Vagina (tissue), 2 donors: ENCODE measurements around the gene P2RX5. TPM values are rescaled to one million over a fixed set of nuclear protein-coding genes. Genes with fewer than 3 reads are reported as not detected.

Experiments
- DNase-seq, 2 donors: peaks; one replicate each; pipeline ENCODE4 v3.0.0-alpha.2; 2017; ENCODE audit errors: extremely low spot score in 2 of 2
- H3K27ac ChIP-seq: fragments of 200-600 bp; sonication (generic); one replicate; pipeline ENCODE4 v1.5.1; 2019
- H3K27me3 ChIP-seq: fragments of 200-600 bp; sonication (generic); one replicate; pipeline ENCODE4 v1.5.1; 2019
- H3K36me3 ChIP-seq, 2 donors: fragments of 200-600 bp; sonication (generic); one replicate each; pipeline ENCODE4 v1.5.1; 2017 to 2019
- H3K4me1 ChIP-seq: fragments of 200-600 bp; sonication (generic); one replicate; pipeline ENCODE4 v1.5.1; 2019
- H3K4me3 ChIP-seq, 2 donors: fragments of 200-600 bp; sonication (generic); 1 replicate in 1 of 2; 2 replicates in 1 of 2; pipeline ENCODE4 v1.5.1; 2016 to 2019
- H3K9me3 ChIP-seq: fragments of 200-600 bp; sonication (generic); one replicate; pipeline ENCODE4 v1.5.1; 2019
- CTCF ChIP-seq, 3 experiments: fragments of 450-650 bp in 2 of 3; fragments of 200-600 bp in 1 of 3; sonication (generic) in 1 of 3; IDR thresholded peaks; one replicate each; pipeline ENCODE4 v1.5.1; 2017 to 2019; ENCODE audit warnings: antibody characterized with exemption in 3 of 3, mild to moderate bottlenecking in 2 of 3, moderate library complexity in 2 of 3
- POLR2A ChIP-seq, 2 donors: fragments of 450-650 bp; IDR thresholded peaks; one replicate each; pipeline ENCODE4 v1.6.1; 2017; ENCODE audit warnings: antibody characterized with exemption in 2 of 2, mild to moderate bottlenecking in 2 of 2, moderate library complexity in 2 of 2
- POLR2AphosphoS5 ChIP-seq, 2 donors: sonication (generic); formaldehyde crosslinking; IDR thresholded peaks; one replicate each; pipeline ENCODE4 v1.9.0; 2017; ENCODE audit warnings: antibody characterized with exemption in 2 of 2, mild to moderate bottlenecking in 2 of 2, low read depth in 1 of 2; ENCODE audit not compliant: insufficient read depth in 1 of 2
- intact Hi-C: fragments of 100-400 bp; cut with DNase I; formaldehyde crosslinking; loops from one replicate; pipeline ENCODE4 v1.15.1; 2023
- total RNA-seq: library from RNA; depleted of rRNA; stranded (reverse); fragments of >200 nt; gene quantifications from one replicate; pipeline ENCODE4 v1.2.3, GENCODE V29; 2016

Gene P2RX5
- total RNA-seq, 1 donor from 2014 or later: 1.7 TPM

GRCh38 chr17:3632287-3632686 lies 63.7 kb downstream of the P2RX5 start:
- Histone ChIP-seq H3K27ac (no peak overlapping the region), H3K4me3 (no peak overlapping the region), H3K27me3 (no peaks in the 10 kb centered on the region), H3K9me3 (no peaks in the 10 kb centered on the region), H3K4me1 (peaks cover 41% of the 10 kb centered on the region), H3K36me3 (peaks cover 0 to 31% of the 10 kb centered on the region in 2 donors)
- intact Hi-C loops: no loop called here
- TF ChIP-seq POLR2AphosphoS5 (IDR thresholded peaks at IDR 0.05; ENCODE audit: insufficient read depth in 1 of 2, low read depth in 1 of 2): no peak
- no peak for TF ChIP-seq CTCF (IDR thresholded peaks at IDR 0.05)
- TF ChIP-seq POLR2A (IDR thresholded peaks at IDR 0.05): no peak
- no peak for DNase-seq

GRCh38 chr17:3630781-3631180 lies 65.2 kb downstream of the P2RX5 start:
- Histone ChIP-seq H3K9me3 (no peaks in the 10 kb centered on the region), H3K4me1 (peaks cover 36% of the 10 kb centered on the region), H3K36me3 (peaks cover 0 to 33% of the 10 kb centered on the region in 2 donors), H3K27ac (no peak overlapping the region), H3K27me3 (no peaks in the 10 kb centered on the region), H3K4me3 (no peak overlapping the region)
- TF ChIP-seq CTCF (IDR thresholded peaks at IDR 0.05): no peak
- no peak for TF ChIP-seq POLR2AphosphoS5 (IDR thresholded peaks at IDR 0.05; ENCODE audit: insufficient read depth in 1 of 2, low read depth in 1 of 2)
- TF ChIP-seq POLR2A (IDR thresholded peaks at IDR 0.05): no peak
- intact Hi-C loops: no loop called here
- DNase-seq: no peak

DNA sequence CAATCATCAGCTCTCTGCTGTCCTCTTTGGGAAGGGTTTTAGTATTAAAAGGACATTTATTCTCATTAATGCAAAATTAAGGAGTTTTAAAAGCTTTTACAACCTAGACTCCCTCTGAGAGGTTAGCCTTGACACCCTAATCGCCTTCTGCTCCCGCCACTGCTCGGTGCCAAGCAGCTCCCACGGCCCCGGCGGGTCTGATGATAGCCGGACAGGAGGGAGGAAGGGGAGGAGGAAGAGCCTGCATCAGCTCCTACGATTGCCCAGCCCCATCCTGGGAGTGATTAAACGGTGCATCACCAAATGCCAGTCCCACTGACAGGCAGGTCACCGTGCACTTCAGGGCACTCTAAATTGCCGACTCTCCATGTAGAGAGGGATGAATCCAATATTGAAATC lies 68.2 kb downstream of the P2RX5 start:
- H3K27ac ChIP-seq: peak overlapping the region; percentile 54
- H3K27me3 ChIP-seq: no peaks in the 10 kb centered on the region
- intact Hi-C loops: no loop called here
- no peak overlapping the region for H3K4me3 ChIP-seq
- DNase-seq: no peak
- H3K36me3 ChIP-seq: peaks cover 0 to 60% of the 10 kb centered on the region in 2 donors
- peaks cover 15% of the 10 kb centered on the region for H3K4me1 ChIP-seq
- no peak for TF ChIP-seq POLR2AphosphoS5 (IDR thresholded peaks at IDR 0.05; ENCODE audit: insufficient read depth in 1 of 2, low read depth in 1 of 2)
- TF ChIP-seq POLR2A (IDR thresholded peaks at IDR 0.05): no peak
- TF ChIP-seq CTCF (IDR thresholded peaks at IDR 0.05): no peak
- H3K9me3 ChIP-seq: no peaks in the 10 kb centered on the region

GRCh38 chr17:3626831-3627768 lies 68.9 kb downstream of the P2RX5 start:
- H3K27me3 ChIP-seq: no peaks in the 10 kb centered on the region
- no peak overlapping the region for H3K4me3 ChIP-seq
- peaks cover 0 to 65% of the 10 kb centered on the region in 2 donors for H3K36me3 ChIP-seq
- H3K4me1 ChIP-seq: peaks cover 11% of the 10 kb centered on the region
- TF ChIP-seq POLR2AphosphoS5 (IDR thresholded peaks at IDR 0.05; ENCODE audit: insufficient read depth in 1 of 2, low read depth in 1 of 2): no peak
- TF ChIP-seq CTCF (IDR thresholded peaks at IDR 0.05): no peak
- no peak for TF ChIP-seq POLR2A (IDR thresholded peaks at IDR 0.05)
- intact Hi-C loops: no loop called here
- peak overlapping the region; percentile 54 for H3K27ac ChIP-seq
- H3K9me3 ChIP-seq: no peaks in the 10 kb centered on the region
- no peak for DNase-seq

Other genes with a start within 250 kb of the P2RX5 start
- not detected for gene SPATA22, start 224.3 kb downstream of the P2RX5 start, total RNA-seq
- 2.2 TPM for gene ASPA, start 220.2 kb downstream of the P2RX5 start, total RNA-seq
- gene TRPV3, start 138.3 kb downstream of the P2RX5 start, total RNA-seq: 3.2 TPM
- 7.6 TPM for gene TRPV1, start 86.7 kb downstream of the P2RX5 start, total RNA-seq
- 14.0 TPM for gene SHPK, start 59.9 kb downstream of the P2RX5 start, total RNA-seq
- 35.6 TPM for gene CTNS, start 59.4 kb downstream of the P2RX5 start, total RNA-seq
- 78.1 TPM for gene TAX1BP3, start 27.6 kb downstream of the P2RX5 start, total RNA-seq
- 18.9 TPM for gene EMC6, start 27.3 kb downstream of the P2RX5 start, total RNA-seq
- 0.74 TPM for gene HASPIN, start 27.7 kb upstream of the P2RX5 start, total RNA-seq
- 30.9 TPM for gene ITGAE, start 105.0 kb upstream of the P2RX5 start, total RNA-seq
- gene NCBP3, start 150.1 kb upstream of the P2RX5 start, total RNA-seq: 20.6 TPM
- gene CAMKK1, start 196.9 kb upstream of the P2RX5 start, total RNA-seq: 12.0 TPM
- 4.2 TPM for gene P2RX1, start 220.3 kb upstream of the P2RX5 start, total RNA-seq